Measurements from ENCODE around the gene HAAO. TPM values are rescaled to one million over a fixed set of nuclear protein-coding genes. Genes with fewer than 3 reads are reported as not detected.

The HAAO gene
- total RNA-seq, 1 experiment from 2014 or later = 47.5 TPM

GRCh38 chr2:42775810-42776209 is 16.6 kb downstream of the HAAO start:
- Histone ChIP-seq H3K4me3 (ENCODE audit: low read depth, low read length) (no peak overlapping the region), H3K9me3 (peaks cover 20% of the 10 kb centered on the region), H3K4me1 (peaks cover 5% of the 10 kb centered on the region; the same call in 1 of the 2 replicates), H3K36me3 (ENCODE audit: control insufficient read depth, insufficient read depth, low read length) (peaks cover 4% of the 10 kb centered on the region), H3K27me3 (replicated peaks; ENCODE audit: control insufficient read depth, insufficient read depth, low read length) (no peaks in the 10 kb centered on the region; the same call in 1 of the 2 replicates)
- Mint-ChIP-seq H3K27ac (ENCODE audit: unreplicated experiment) (no peak overlapping the region), H3K4me3 (ENCODE audit: unreplicated experiment) (no peak overlapping the region), H3K9me3 (ENCODE audit: unreplicated experiment) (peaks cover 15% of the 10 kb centered on the region), H3K27me3 (ENCODE audit: insufficient read depth, unreplicated experiment) (no peaks in the 10 kb centered on the region), H3K36me3 (ENCODE audit: insufficient read depth, unreplicated experiment) (peaks cover 33% of the 10 kb centered on the region), H3K4me1 (ENCODE audit: low read depth, unreplicated experiment) (no peaks in the 10 kb centered on the region)
- no peak for DNase-seq
- no TSS peak for BruUV-seq (replicated peaks)
- TF ChIP-seq CTCF (IDR thresholded peaks at IDR 0.05; ENCODE audit: insufficient read depth in 1 of 2, low read depth in 1 of 2, low read length in 1 of 2, severe bottlenecking in 1 of 2, unreplicated experiment in 1 of 2) = no peak
- ChIA-PET CTCF (no interaction called here), POLR2A (no interaction called here)
- intact Hi-C loops (cut with micrococcal nuclease; ENCODE audit: unreplicated experiment) = no loop called here

GRCh38 chr2:42775186-42775585 is 17.2 kb downstream of the HAAO start:
- POLR2A ChIA-PET = no interaction called here
- Mint-ChIP-seq H3K27ac (ENCODE audit: unreplicated experiment) (no peak overlapping the region), H3K36me3 (ENCODE audit: insufficient read depth, unreplicated experiment) (peaks cover 32% of the 10 kb centered on the region), H3K4me1 (ENCODE audit: low read depth, unreplicated experiment) (no peaks in the 10 kb centered on the region), H3K27me3 (ENCODE audit: insufficient read depth, unreplicated experiment) (no peaks in the 10 kb centered on the region), H3K9me3 (ENCODE audit: unreplicated experiment) (peaks cover 15% of the 10 kb centered on the region), H3K4me3 (ENCODE audit: unreplicated experiment) (no peak overlapping the region)
- peaks cover 4% of the 10 kb centered on the region for H3K36me3 ChIP-seq (ENCODE audit: control insufficient read depth, insufficient read depth, low read length)
- H3K4me3 ChIP-seq (ENCODE audit: low read depth, low read length) = no peak overlapping the region
- no peak for DNase-seq
- CTCF ChIA-PET = no interaction called here
- peaks cover 20% of the 10 kb centered on the region for H3K9me3 ChIP-seq
- intact Hi-C loops (cut with micrococcal nuclease; ENCODE audit: unreplicated experiment) = no loop called here
- no peak for TF ChIP-seq CTCF (IDR thresholded peaks at IDR 0.05; ENCODE audit: insufficient read depth in 1 of 2, low read depth in 1 of 2, low read length in 1 of 2, severe bottlenecking in 1 of 2, unreplicated experiment in 1 of 2)
- no peaks in the 10 kb centered on the region; the same call in 1 of the 2 replicates for H3K27me3 ChIP-seq (replicated peaks; ENCODE audit: control insufficient read depth, insufficient read depth, low read length)
- no TSS peak for BruUV-seq (replicated peaks)
- peaks cover under 1% of the 10 kb centered on the region; the same call in 1 of the 2 replicates for H3K4me1 ChIP-seq

- no peaks in the 10 kb centered on the region for H3K4me1 Mint-ChIP-seq (ENCODE audit: low read depth, unreplicated experiment)
- no peak for DNase-seq
- Histone ChIP-seq H3K4me1 (no peaks in the 10 kb centered on the region), H3K36me3 (ENCODE audit: control insufficient read depth, insufficient read depth, low read length) (no peaks in the 10 kb centered on the region), H3K4me3 (ENCODE audit: low read depth, low read length) (no peak overlapping the region), H3K27me3 (replicated peaks; ENCODE audit: control insufficient read depth, insufficient read depth, low read length) (no peaks in the 10 kb centered on the region), H3K9me3 (no peaks in the 10 kb centered on the region)
- no peak overlapping the region for H3K4me3 Mint-ChIP-seq (ENCODE audit: unreplicated experiment)
- intact Hi-C loops (cut with micrococcal nuclease; ENCODE audit: unreplicated experiment) = no loop called here
- no peak overlapping the region for H3K27ac Mint-ChIP-seq (ENCODE audit: unreplicated experiment)
- CTCF ChIA-PET = no interaction called here
- POLR2A ChIA-PET = no interaction called here
- no peaks in the 10 kb centered on the region for H3K27me3 Mint-ChIP-seq (ENCODE audit: insufficient read depth, unreplicated experiment)
- H3K36me3 Mint-ChIP-seq (ENCODE audit: insufficient read depth, unreplicated experiment) = peaks cover 16% of the 10 kb centered on the region
- H3K9me3 Mint-ChIP-seq (ENCODE audit: unreplicated experiment) = peaks cover under 1% of the 10 kb centered on the region
- no peak for TF ChIP-seq CTCF (IDR thresholded peaks at IDR 0.05; ENCODE audit: insufficient read depth in 1 of 2, low read depth in 1 of 2, low read length in 1 of 2, severe bottlenecking in 1 of 2, unreplicated experiment in 1 of 2)
- BruUV-seq (replicated peaks) = no TSS peak
These were observed 20.7 kb downstream of the HAAO start for GRCh38 chr2:42771546-42772153.
